H1 (cell line): Measurements from ENCODE around the gene TBC1D2. TPM values are rescaled to one million over a fixed set of nuclear protein-coding genes. Genes with fewer than 3 reads are reported as not detected.

Experiments
- CTCF ChIA-PET: fragments of 300-600 bp; sonication (Branson Sonifier 250); formaldehyde crosslinking; loops from one replicate; lab custom pipeline; 2021; ENCODE audit not compliant: partially characterized antibody; lab: Charles Lee
- POLR2A ChIA-PET: fragments of 300-600 bp; sonication (Branson Sonifier 250); formaldehyde crosslinking; loops from one replicate; lab custom pipeline; 2021; ENCODE audit warnings: inconsistent platforms; ENCODE audit not compliant: partially characterized antibody; lab: Charles Lee
- DNase-seq, 2 experiments: peaks; one replicate each; pipeline versions ENCODE4 v3.0.0 to v3.0.0-alpha.2; 2010 to 2022; ENCODE audit warnings: low spot score in 2 of 2, low read depth in 1 of 2, mixed read lengths in 1 of 2
- FAIRE-seq: peaks from 2 replicates; lab custom pipeline; 2011; peaks lifted over from hg19 to GRCh38; lab: Jason Lieb, UNC
- H2AFZ ChIP-seq: 2 replicates; pipeline ENCODE4 v1.8.1; 2012; ENCODE audit warnings: low read length, inconsistent platforms
- H2AK5ac ChIP-seq: 2 replicates; pipeline ENCODE4 v1.6.1; 2013; ENCODE audit warnings: low read depth, low read length
- H2BK120ac ChIP-seq: replicated peaks from 2 replicates; pipeline ENCODE3; 2013; ENCODE audit warnings: low read depth, low read length, inconsistent platforms
- H2BK12ac ChIP-seq: 2 replicates; pipeline ENCODE4 v1.6.1; 2013; ENCODE audit warnings: low read depth, low read length
- H2BK15ac ChIP-seq: 2 replicates; pipeline ENCODE4 v1.6.1; 2013; ENCODE audit warnings: low read length
- H2BK20ac ChIP-seq: 2 replicates; pipeline ENCODE4 v1.6.1; 2013; ENCODE audit warnings: low read length
- H2BK5ac ChIP-seq: 2 replicates; pipeline ENCODE4 v1.6.1; 2013; ENCODE audit warnings: low read depth, low read length
- H3K14ac ChIP-seq: 2 replicates; pipeline ENCODE4 v1.6.1; 2013; ENCODE audit warnings: inconsistent platforms; ENCODE audit not compliant: insufficient read length
- H3K18ac ChIP-seq: 2 replicates; pipeline ENCODE4 v1.6.1; 2013; ENCODE audit warnings: low read length; ENCODE audit errors: extremely low read depth
- H3K23ac ChIP-seq: 2 replicates; pipeline ENCODE4 v1.6.1; 2013; ENCODE audit warnings: inconsistent platforms; ENCODE audit not compliant: insufficient read length
- H3K23me2 ChIP-seq: 2 replicates; pipeline ENCODE4 v1.6.1; 2013; ENCODE audit warnings: low read depth, low read length
- H3K27ac ChIP-seq: 2 replicates; pipeline ENCODE4 v1.6.1; 2011; ENCODE audit warnings: low read depth, low read length, inconsistent platforms
- H3K27me3 ChIP-seq, 4 experiments: replicated peaks in 1 of 4; 1 replicate in 1 of 4; 2 replicates in 3 of 4; pipeline versions ENCODE4 v1.6.1 to v1.8.1; 2011 to 2013; ENCODE audit warnings: low read length in 3 of 4, mild to moderate bottlenecking in 3 of 4, inconsistent platforms in 2 of 4, mixed read lengths in 2 of 4, moderate library complexity in 1 of 4; ENCODE audit not compliant: control insufficient read depth in 3 of 4, insufficient read depth in 3 of 4; ENCODE audit errors: extremely low read depth in 1 of 4
- H3K36me3 ChIP-seq, 4 experiments: 2 replicates each; pipeline versions ENCODE4 v1.6.1 to v1.8.1; 2011 to 2013; ENCODE audit warnings: mild to moderate bottlenecking in 4 of 4, low read length in 3 of 4, moderate library complexity in 2 of 4, control low read depth in 1 of 4, inconsistent platforms in 1 of 4; ENCODE audit not compliant: insufficient read depth in 4 of 4, control insufficient read depth in 2 of 4
- H3K4ac ChIP-seq: replicated peaks from 2 replicates; pipeline ENCODE3; 2013; ENCODE audit warnings: low read length, low read depth, mixed read lengths, inconsistent platforms; ENCODE audit not compliant: insufficient read length
- H3K4me1 ChIP-seq, 4 experiments: replicated peaks in 1 of 4; 1 replicate in 1 of 4; 2 replicates in 3 of 4; pipeline versions ENCODE4 v1.6.1 to v1.8.1; 2011 to 2013; ENCODE audit warnings: low read length in 3 of 4, inconsistent platforms in 2 of 4, mixed read lengths in 1 of 4; ENCODE audit not compliant: insufficient read depth in 4 of 4, control insufficient read depth in 3 of 4
- H3K4me2 ChIP-seq, 2 experiments: 2 replicates each; pipeline versions ENCODE4 v1.6.1 to v1.8.1; 2011 to 2013; ENCODE audit warnings: low read depth in 2 of 2, low read length in 2 of 2, control low read depth in 1 of 2, inconsistent platforms in 1 of 2, mild to moderate bottlenecking in 1 of 2; ENCODE audit not compliant: insufficient read depth in 1 of 2
- H3K4me3 ChIP-seq, 4 experiments: fragments of 200-600, 300-600 bp in 1 of 4; sonication (generic), shearing (Covaris generic), sonication (Bioruptor Twin) in 1 of 4; 2 replicates each; pipeline versions ENCODE4 v1.5.1 to v1.8.1; 2011 to 2016; ENCODE audit warnings: low read length in 4 of 4, low read depth in 3 of 4, control low read depth in 2 of 4, inconsistent platforms in 2 of 4, mild to moderate bottlenecking in 2 of 4, mixed read lengths in 1 of 4, moderate library complexity in 1 of 4; ENCODE audit not compliant: insufficient read depth in 2 of 4; ENCODE audit errors: extremely low read depth in 1 of 4
- H3K56ac ChIP-seq: replicated peaks from 2 replicates; pipeline ENCODE3; 2013; ENCODE audit warnings: low read depth, mild to moderate bottlenecking, mixed read lengths, low read length, inconsistent platforms; ENCODE audit not compliant: insufficient read length
- H3K79me1 ChIP-seq: 2 replicates; pipeline ENCODE4 v1.6.1; 2013; ENCODE audit warnings: low read depth, low read length, control low read depth
- H3K79me2 ChIP-seq, 2 experiments: 2 replicates each; pipeline versions ENCODE4 v1.6.1 to v1.8.1; 2012 to 2013; ENCODE audit warnings: low read length in 2 of 2, mild to moderate bottlenecking in 2 of 2, inconsistent platforms in 1 of 2; ENCODE audit not compliant: insufficient read depth in 2 of 2, control insufficient read depth in 1 of 2
- H3K9ac ChIP-seq, 4 experiments: replicated peaks in 1 of 4; 1 replicate in 1 of 4; 2 replicates in 3 of 4; pipeline versions ENCODE4 v1.6.1 to v1.8.1; 2011 to 2013; ENCODE audit warnings: low read depth in 3 of 4, low read length in 3 of 4, control low read depth in 2 of 4, mild to moderate bottlenecking in 2 of 4, moderate library complexity in 2 of 4, inconsistent platforms in 1 of 4; ENCODE audit errors: extremely low read depth in 1 of 4
- H3K9me3 ChIP-seq, 2 experiments: 2 replicates each; pipeline versions ENCODE4 v1.6.1 to v1.8.1; 2012 to 2013; ENCODE audit warnings: mild to moderate bottlenecking in 2 of 2, moderate library complexity in 2 of 2, control low read depth in 1 of 2, inconsistent platforms in 1 of 2, low read depth in 1 of 2, low read length in 1 of 2, mixed read lengths in 1 of 2; ENCODE audit not compliant: insufficient read depth in 2 of 2
- H4K20me1 ChIP-seq, 2 experiments: replicated peaks in 1 of 2; 2 replicates each; pipeline versions ENCODE3 to v1.8.1; 2011 to 2013; ENCODE audit warnings: inconsistent platforms in 2 of 2, low read length in 2 of 2, mild to moderate bottlenecking in 1 of 2; ENCODE audit not compliant: insufficient read depth in 2 of 2, control insufficient read depth in 1 of 2
- H4K5ac ChIP-seq: 2 replicates; pipeline ENCODE4 v1.6.1; 2013; ENCODE audit warnings: low read length, low read depth, mixed read lengths, inconsistent platforms; ENCODE audit not compliant: insufficient read length
- H4K8ac ChIP-seq: 2 replicates; pipeline ENCODE4 v1.8.0; 2013; ENCODE audit warnings: mild to moderate bottlenecking, moderate library complexity, low read length, inconsistent platforms; ENCODE audit not compliant: insufficient read depth; ENCODE audit errors: extremely low read depth
- H4K91ac ChIP-seq: replicated peaks from 2 replicates; pipeline ENCODE3; 2013; ENCODE audit warnings: low read length, mixed read lengths, inconsistent platforms; ENCODE audit not compliant: insufficient read length
- CEBPB ChIP-seq: IDR thresholded peaks from 2 replicates; pipeline ENCODE4 v1.6.1; 2012; ENCODE audit warnings: low read depth, low read length
- CHD1 ChIP-seq: IDR thresholded peaks from 2 replicates; pipeline ENCODE4 v1.6.1; 2012; ENCODE audit warnings: low read depth, low read length, improper control_type of control experiment
- CHD2 ChIP-seq: IDR thresholded peaks from 2 replicates; pipeline ENCODE4 v1.6.1; 2012; ENCODE audit warnings: low read length, improper control_type of control experiment
- EGR1 ChIP-seq: IDR thresholded peaks from 2 replicates; pipeline ENCODE4 v1.6.1; 2011; ENCODE audit warnings: low read depth, low read length, borderline replicate concordance
- KDM4A ChIP-seq: IDR thresholded peaks from one replicate; pipeline ENCODE4 v1.7.1; 2012; ENCODE audit warnings: low read depth, mild to moderate bottlenecking, moderate library complexity, low read length, inconsistent platforms; ENCODE audit not compliant: severe bottlenecking
- NANOG ChIP-seq: IDR thresholded peaks from 2 replicates; pipeline ENCODE4 v1.6.1; 2011; ENCODE audit warnings: low read length, low read depth, mild to moderate bottlenecking, inconsistent platforms; ENCODE audit not compliant: insufficient read depth, poor library complexity, severe bottlenecking
- PHF8 ChIP-seq: fragments of 200-600 bp; sonication (generic); conservative IDR thresholded peaks from 2 replicates; pipeline ENCODE4 v1.7.1; 2012; ENCODE audit warnings: low read depth, mild to moderate bottlenecking, inconsistent platforms, low read length, moderate library complexity
- RNF2 ChIP-seq: fragments of 200-900, 300-1000 bp; sonication (generic); IDR thresholded peaks from 2 replicates; pipeline ENCODE4 v1.7.1; 2016; ENCODE audit warnings: borderline replicate concordance, low read depth, mild to moderate bottlenecking, antibody characterized with exemption, low read length; ENCODE audit not compliant: poor library complexity, severe bottlenecking; ENCODE audit errors: missing control alignments
- RXRA ChIP-seq: IDR thresholded peaks from 2 replicates; pipeline ENCODE4 v1.6.1; 2011; ENCODE audit warnings: low read depth, mild to moderate bottlenecking, low read length, moderate library complexity; ENCODE audit not compliant: insufficient read depth
- SIRT6 ChIP-seq: IDR thresholded peaks from one replicate; pipeline ENCODE4 v1.7.1; 2012; ENCODE audit warnings: low read length, inconsistent platforms
- SP2 ChIP-seq: IDR thresholded peaks from 2 replicates; pipeline ENCODE4 v1.6.1; 2012; ENCODE audit warnings: mild to moderate bottlenecking, low read length, inconsistent platforms
- WGBS, 2 experiments: shearing (Covaris generic) in 1 of 2; methylation state at CpG; one replicate each; pipeline versions ENCODE4 v1.1.6 to v1.1.7; 2013 to 2015; ENCODE audit warnings: low lambda C conversion rate in 2 of 2, mixed read lengths in 2 of 2, inconsistent platforms in 1 of 2, low coverage in 1 of 2, missing lambda C conversion rate in 1 of 2; ENCODE audit not compliant: insufficient replicate concordance in 2 of 2, insufficient coverage in 1 of 2, insufficient read length in 1 of 2; ENCODE audit errors: extremely low coverage in 1 of 2, missing lambda C conversion rate in 1 of 2; 5-methylcytosine and 5-hydroxymethylcytosine counted together
- polyA plus RNA-seq, 7 experiments: library from polyadenylated mRNA; depleted of rRNA in 3 of 7; stranded (reverse) in 5 of 7; unstranded in 2 of 7; fragments of >200 nt in 5 of 7; fragments of 200-250 nt in 2 of 7; gene quantifications; 1 replicate in 5 of 7; 2 replicates in 1 of 7; 4 replicates in 1 of 7; pipeline versions ENCODE4 v1.2.1 to v1.2.3, GENCODE V29; 2011 to 2013; ENCODE audit warnings: missing spikeins in 2 of 7, mixed read lengths in 2 of 7
- total RNA-seq: library from RNA; stranded (reverse); fragmentation: NEBNext Ultra II Directional; extraction: Animal tissue kit (Norgen Biotek cat#: 25700); gene quantifications from 2 replicates; pipeline ENCODE4 v1.2.1, GENCODE V29; 2021
- TF ChIP-seq, protein P1 (sequence below): IDR thresholded peaks from 2 replicates; pipeline ENCODE4 v1.6.1; 2012; ENCODE audit warnings: inconsistent platforms
- TF ChIP-seq, protein P2 (sequence below): IDR thresholded peaks from 2 replicates; pipeline ENCODE4 v1.6.1; 2011; ENCODE audit warnings: low read depth, mild to moderate bottlenecking, low read length; ENCODE audit not compliant: insufficient read depth

The TBC1D2 gene
- total and polyA plus RNA-seq, 2 of the 8 experiments (the other 6 are each of a cell fraction or from before 2014, with no cell fraction given) = 7.4 TPM

DNA sequence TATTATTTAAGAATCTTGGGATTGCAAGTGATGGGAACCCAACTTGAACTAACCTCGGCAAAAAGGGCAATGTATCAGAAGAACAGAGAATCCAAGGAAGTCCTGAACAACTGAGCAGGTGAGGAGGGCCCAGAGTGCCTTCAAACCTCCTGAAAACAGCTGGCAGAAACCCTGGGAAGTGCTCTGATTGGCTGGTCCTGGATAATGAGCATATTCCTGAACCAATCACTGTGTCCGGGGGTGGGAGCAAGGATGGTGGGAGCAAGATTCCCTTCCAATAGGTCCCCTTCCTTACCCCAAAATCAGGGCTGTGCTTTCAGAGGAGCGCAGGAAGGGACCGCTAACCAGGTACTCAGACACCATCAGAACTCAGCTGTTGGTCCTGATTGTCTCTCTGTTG lies 31.9 kb upstream of the TBC1D2 start:
- CTCF ChIA-PET = interaction anchor here (0.6 to 1.6 kb wide), 4 partner anchors 16 to 399 kb away, joined by 3 to 4 read pairs (median 3); no protein-coding TSS in a partner anchor
- TF ChIP-seq, protein P1, sequence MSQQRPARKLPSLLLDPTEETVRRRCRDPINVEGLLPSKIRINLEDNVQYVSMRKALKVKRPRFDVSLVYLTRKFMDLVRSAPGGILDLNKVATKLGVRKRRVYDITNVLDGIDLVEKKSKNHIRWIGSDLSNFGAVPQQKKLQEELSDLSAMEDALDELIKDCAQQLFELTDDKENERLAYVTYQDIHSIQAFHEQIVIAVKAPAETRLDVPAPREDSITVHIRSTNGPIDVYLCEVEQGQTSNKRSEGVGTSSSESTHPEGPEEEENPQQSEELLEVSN = peak; percentile 97
- TF ChIP-seq NANOG (no peak), EGR1 (no peak), KDM4A (no peak), CEBPB (no peak), SP2 (peak; percentile 66), RNF2 (no peak), PHF8 (no peak), CHD2 (peak; percentile 85), RXRA (no peak), SIRT6 (no peak), CHD1 (no peak)
- TF ChIP-seq, protein P2, sequence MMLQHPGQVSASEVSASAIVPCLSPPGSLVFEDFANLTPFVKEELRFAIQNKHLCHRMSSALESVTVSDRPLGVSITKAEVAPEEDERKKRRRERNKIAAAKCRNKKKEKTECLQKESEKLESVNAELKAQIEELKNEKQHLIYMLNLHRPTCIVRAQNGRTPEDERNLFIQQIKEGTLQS = no peak

More for the DNA sequence above, 31.9 kb upstream of the TBC1D2 start:
- no peak overlapping the region for H2BK120ac ChIP-seq
- peaks cover 0 to 2% (median 0%) of the 10 kb centered on the region in 4 experiments; a peak in 2 of 7 replicates for H3K27me3 ChIP-seq
- no peak overlapping the region for H4K5ac ChIP-seq
- H3K14ac ChIP-seq = no peak overlapping the region
- FAIRE-seq = peak; percentile 62
- no peak overlapping the region for H3K23ac ChIP-seq
- H3K9me3 ChIP-seq = no peaks in the 10 kb centered on the region
- no peaks in the 10 kb centered on the region for H3K23me2 ChIP-seq
- no peaks in the 10 kb centered on the region for H3K79me2 ChIP-seq
- no peaks in the 10 kb centered on the region for H3K36me3 ChIP-seq
- H4K8ac ChIP-seq = no peak overlapping the region
- H3K4me2 ChIP-seq = no peak overlapping the region
- H3K9ac ChIP-seq = no peak overlapping the region
- H2AFZ ChIP-seq = 0 out of 2 replicates have a peak overlapping the region, but pooled peaks have one; percentile 42
- POLR2A ChIA-PET = no interaction called here
- H3K4me1 ChIP-seq = no peaks in the 10 kb centered on the region
- H2BK20ac ChIP-seq = no peak overlapping the region
- no peak overlapping the region for H3K4ac ChIP-seq
- no peak overlapping the region for H2AK5ac ChIP-seq
- H3K27ac ChIP-seq = no peak overlapping the region
- H2BK5ac ChIP-seq = no peak overlapping the region
- H3K18ac ChIP-seq = no peak overlapping the region
- H3K56ac ChIP-seq = no peak overlapping the region
- no peaks in the 10 kb centered on the region for H4K20me1 ChIP-seq
- no peak overlapping the region for H2BK15ac ChIP-seq
- 94% methylated on average over 4 of the region's 4 CpGs; no CpG with 5 or more reads in 1 of the 2 experiments for WGBS, 2 experiments
- no peaks in the 10 kb centered on the region for H3K79me1 ChIP-seq
- peak in 1 of 2 experiments; percentile 83 for DNase-seq
- no peak overlapping the region for H2BK12ac ChIP-seq
- H3K4me3 ChIP-seq = no peak overlapping the region
- H4K91ac ChIP-seq = no peak overlapping the region
